ENCODE measurements around the gene DAAM1.

The DAAM1 gene

DNA sequence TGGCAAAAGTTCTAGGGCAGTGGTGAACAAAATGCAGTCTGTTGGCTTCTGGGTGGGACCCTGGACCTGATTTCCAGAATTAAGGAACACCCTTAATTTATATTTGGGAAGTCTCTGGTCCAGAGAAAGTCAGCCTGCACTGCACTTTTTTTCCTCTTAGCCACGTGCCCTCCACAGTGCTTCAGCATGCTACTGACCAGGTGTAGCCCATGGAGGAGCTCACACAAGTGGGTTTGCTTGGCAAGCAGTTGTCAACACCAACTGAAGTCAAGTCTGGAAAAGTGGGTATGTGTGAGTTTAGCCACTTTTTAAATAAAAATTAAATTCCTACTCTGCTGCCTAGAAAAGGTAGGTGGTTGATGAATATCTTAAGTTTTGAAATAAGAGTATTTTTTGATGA lies 111.3 kb downstream of the DAAM1 start:
- no peak overlapping the region for H3K27ac ChIP-seq (ENCODE audit: low read depth, low read length)
- no peaks in the 10 kb centered on the region for H3K36me3 ChIP-seq (ENCODE audit: insufficient read depth, low read length)
- no peaks in the 10 kb centered on the region for H3K79me2 ChIP-seq (ENCODE audit: control insufficient read depth, insufficient read depth, low read length, unreplicated experiment)
- no peak overlapping the region for H2AFZ ChIP-seq (ENCODE audit: low read length, unreplicated experiment)
- peaks cover 10% of the 10 kb centered on the region for H3K4me1 ChIP-seq (ENCODE audit: control insufficient read depth, insufficient read depth, low read length, unreplicated experiment)
- H3K27me3 ChIP-seq (ENCODE audit: insufficient read depth, low read length) = no peaks in the 10 kb centered on the region
- H3K4me3 ChIP-seq (ENCODE audit: low read depth, low read length) = no peak overlapping the region

GRCh38 chr14:59301354-59301753 lies 112.9 kb downstream of the DAAM1 start:
- no peak overlapping the region for H3K27ac ChIP-seq (ENCODE audit: low read depth, low read length)
- H3K4me1 ChIP-seq (ENCODE audit: control insufficient read depth, insufficient read depth, low read length, unreplicated experiment) = peaks cover 26% of the 10 kb centered on the region
- no peak overlapping the region for H3K4me3 ChIP-seq (ENCODE audit: low read depth, low read length)
- no peaks in the 10 kb centered on the region for H3K36me3 ChIP-seq (ENCODE audit: insufficient read depth, low read length)
- no peaks in the 10 kb centered on the region for H3K79me2 ChIP-seq (ENCODE audit: control insufficient read depth, insufficient read depth, low read length, unreplicated experiment)
- H2AFZ ChIP-seq (ENCODE audit: low read length, unreplicated experiment) = no peak overlapping the region
- no peaks in the 10 kb centered on the region for H3K27me3 ChIP-seq (ENCODE audit: insufficient read depth, low read length)

- H3K27me3 ChIP-seq (ENCODE audit: insufficient read depth, low read length) = no peaks in the 10 kb centered on the region
- H3K4me3 ChIP-seq (ENCODE audit: low read depth, low read length) = no peak overlapping the region
- H3K27ac ChIP-seq (ENCODE audit: low read depth, low read length) = no peak overlapping the region
- H3K4me1 ChIP-seq (ENCODE audit: control insufficient read depth, insufficient read depth, low read length, unreplicated experiment) = peaks cover 36% of the 10 kb centered on the region
- H2AFZ ChIP-seq (ENCODE audit: low read length, unreplicated experiment) = no peak overlapping the region
- H3K36me3 ChIP-seq (ENCODE audit: insufficient read depth, low read length) = no peaks in the 10 kb centered on the region
- no peaks in the 10 kb centered on the region for H3K79me2 ChIP-seq (ENCODE audit: control insufficient read depth, insufficient read depth, low read length, unreplicated experiment)
Observed at GRCh38 chr14:59302313-59302712, 113.8 kb downstream of the DAAM1 start.

DNA sequence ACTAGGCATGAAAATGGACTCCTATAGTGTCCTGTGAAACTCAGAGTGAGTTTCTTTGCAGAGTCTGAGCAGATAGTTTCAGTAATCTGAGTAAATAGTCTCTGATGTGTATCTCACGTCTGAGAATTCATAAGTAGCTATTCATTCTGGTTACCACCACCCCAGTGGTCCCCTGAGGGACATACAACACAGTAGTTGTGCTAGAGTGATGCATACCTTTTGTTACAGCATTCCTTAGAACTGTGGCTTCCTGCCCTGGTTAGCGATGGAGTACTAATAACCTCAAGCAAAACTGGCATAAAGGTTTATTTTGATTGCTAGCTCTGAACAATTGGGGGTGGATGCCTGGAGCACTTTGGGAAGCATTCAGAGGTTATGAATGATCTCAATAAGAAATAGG lies 114.7 kb downstream of the DAAM1 start:
- H3K27me3 ChIP-seq (ENCODE audit: insufficient read depth, low read length) = no peaks in the 10 kb centered on the region
- no peak overlapping the region for H2AFZ ChIP-seq (ENCODE audit: low read length, unreplicated experiment)
- H3K4me3 ChIP-seq (ENCODE audit: low read depth, low read length) = no peak overlapping the region
- H3K27ac ChIP-seq (ENCODE audit: low read depth, low read length) = peak overlapping the region; percentile 23
- H3K36me3 ChIP-seq (ENCODE audit: insufficient read depth, low read length) = no peaks in the 10 kb centered on the region
- peaks cover 44% of the 10 kb centered on the region for H3K4me1 ChIP-seq (ENCODE audit: control insufficient read depth, insufficient read depth, low read length, unreplicated experiment)
- no peaks in the 10 kb centered on the region for H3K79me2 ChIP-seq (ENCODE audit: control insufficient read depth, insufficient read depth, low read length, unreplicated experiment)

DNA sequence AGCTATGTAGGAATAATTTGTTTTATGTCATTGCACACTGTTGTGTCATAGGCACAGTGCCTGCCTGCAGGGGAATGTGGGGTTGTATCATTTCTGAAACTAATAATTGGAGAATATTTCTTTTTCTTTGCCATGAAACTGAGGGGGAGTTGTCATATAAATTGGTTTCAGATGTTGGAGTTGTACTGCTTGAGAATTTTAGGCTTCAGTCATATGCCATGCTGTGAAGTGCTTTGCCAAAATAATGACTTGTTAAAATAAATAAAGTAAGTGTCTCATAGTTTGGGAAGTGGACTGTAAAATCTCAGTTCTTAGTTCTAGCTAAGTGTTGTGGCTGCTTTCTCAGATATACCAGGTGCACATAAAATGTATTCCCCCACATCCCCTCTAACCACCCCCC lies 116.8 kb downstream of the DAAM1 start:
- H3K4me1 ChIP-seq (ENCODE audit: control insufficient read depth, insufficient read depth, low read length, unreplicated experiment) = peaks cover 51% of the 10 kb centered on the region

DNA sequence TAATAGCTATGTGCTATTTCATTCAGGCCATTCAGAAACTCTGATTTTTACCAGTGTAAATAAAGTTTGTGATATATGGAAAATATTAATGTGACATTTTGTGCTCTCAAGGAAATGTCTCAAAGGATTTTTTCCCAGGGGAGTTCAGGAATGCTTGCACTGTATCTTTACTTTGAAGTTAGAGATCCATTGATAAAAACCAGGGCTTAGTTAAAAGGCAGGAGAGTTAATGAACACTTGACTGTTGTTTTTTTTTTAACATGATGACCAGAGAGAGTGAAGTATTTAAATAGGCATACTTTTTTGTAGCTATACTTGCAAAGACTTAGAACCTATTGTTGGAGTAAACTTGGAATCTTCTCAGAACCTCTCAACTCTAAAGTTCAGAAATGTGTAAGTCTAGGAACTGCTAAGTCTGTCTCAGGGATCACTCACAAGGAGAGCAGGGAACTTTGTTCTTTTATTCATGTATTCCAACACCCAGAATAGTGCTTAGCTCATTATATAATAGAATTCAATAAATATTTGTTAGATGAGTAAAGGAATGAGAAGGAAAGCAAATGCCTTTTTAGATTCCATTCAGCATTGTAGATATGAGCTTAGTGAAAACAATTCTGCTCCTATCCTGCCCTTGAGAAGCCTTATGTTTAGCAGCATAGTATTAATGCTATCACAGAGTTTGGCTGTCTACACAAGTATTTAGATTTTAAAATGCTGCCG lies 117.5 kb downstream of the DAAM1 start:
- Histone ChIP-seq H3K27ac (ENCODE audit: low read depth, low read length) (peak overlapping the region; percentile 85), H3K4me1 (ENCODE audit: control insufficient read depth, insufficient read depth, low read length, unreplicated experiment) (peaks cover 51% of the 10 kb centered on the region), H3K27me3 (ENCODE audit: insufficient read depth, low read length) (no peaks in the 10 kb centered on the region), H3K36me3 (ENCODE audit: insufficient read depth, low read length) (no peaks in the 10 kb centered on the region), H3K4me3 (ENCODE audit: low read depth, low read length) (peak overlapping the region; percentile 45; the same call in 1 of the 2 replicates), H3K79me2 (ENCODE audit: control insufficient read depth, insufficient read depth, low read length, unreplicated experiment) (no peaks in the 10 kb centered on the region), H2AFZ (ENCODE audit: low read length, unreplicated experiment) (no peak overlapping the region)

More for the DNA sequence above, 116.8 kb downstream of the DAAM1 start:
- no peak overlapping the region for H2AFZ ChIP-seq (ENCODE audit: low read length, unreplicated experiment)
- no peaks in the 10 kb centered on the region for H3K36me3 ChIP-seq (ENCODE audit: insufficient read depth, low read length)
- H3K4me3 ChIP-seq (ENCODE audit: low read depth, low read length) = peak overlapping the region; percentile 45; the same call in 1 of the 2 replicates
- H3K27me3 ChIP-seq (ENCODE audit: insufficient read depth, low read length) = no peaks in the 10 kb centered on the region
- H3K27ac ChIP-seq (ENCODE audit: low read depth, low read length) = peak overlapping the region; percentile 85
- H3K79me2 ChIP-seq (ENCODE audit: control insufficient read depth, insufficient read depth, low read length, unreplicated experiment) = no peaks in the 10 kb centered on the region

DNA sequence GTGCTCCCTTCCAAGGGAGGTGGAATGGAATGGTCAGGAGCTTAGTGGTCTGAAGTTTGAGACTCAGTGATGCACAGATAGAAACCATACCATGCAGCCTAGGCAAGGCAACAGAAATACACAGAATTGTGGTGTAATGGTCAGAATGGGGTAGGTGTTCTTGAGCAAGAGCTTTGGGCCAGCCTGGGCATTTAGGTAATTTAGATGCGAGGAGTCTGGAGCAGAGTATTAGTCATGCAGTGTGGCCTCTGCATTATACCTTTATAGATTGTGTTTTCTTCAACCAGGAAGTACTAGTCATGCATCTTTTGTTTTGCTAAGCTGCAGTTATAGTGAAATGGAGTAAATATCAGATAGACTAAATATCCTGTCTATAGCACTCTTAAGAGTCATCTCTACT lies 118.3 kb downstream of the DAAM1 start:
- Histone ChIP-seq H3K27me3 (ENCODE audit: insufficient read depth, low read length) (no peaks in the 10 kb centered on the region), H3K4me1 (ENCODE audit: control insufficient read depth, insufficient read depth, low read length, unreplicated experiment) (peaks cover 51% of the 10 kb centered on the region), H2AFZ (ENCODE audit: low read length, unreplicated experiment) (no peak overlapping the region), H3K27ac (ENCODE audit: low read depth, low read length) (peak overlapping the region; percentile 85), H3K4me3 (ENCODE audit: low read depth, low read length) (peak overlapping the region; percentile 15; the same call in 1 of the 2 replicates), H3K79me2 (ENCODE audit: control insufficient read depth, insufficient read depth, low read length, unreplicated experiment) (no peaks in the 10 kb centered on the region), H3K36me3 (ENCODE audit: insufficient read depth, low read length) (no peaks in the 10 kb centered on the region)

GRCh38 chr14:59308086-59308485 lies 119.6 kb downstream of the DAAM1 start:
- Histone ChIP-seq H3K36me3 (ENCODE audit: insufficient read depth, low read length) (no peaks in the 10 kb centered on the region), H3K27ac (ENCODE audit: low read depth, low read length) (no peak overlapping the region), H3K4me3 (ENCODE audit: low read depth, low read length) (no peak overlapping the region), H3K4me1 (ENCODE audit: control insufficient read depth, insufficient read depth, low read length, unreplicated experiment) (peaks cover 47% of the 10 kb centered on the region), H3K27me3 (ENCODE audit: insufficient read depth, low read length) (no peaks in the 10 kb centered on the region), H3K79me2 (ENCODE audit: control insufficient read depth, insufficient read depth, low read length, unreplicated experiment) (no peaks in the 10 kb centered on the region), H2AFZ (ENCODE audit: low read length, unreplicated experiment) (no peak overlapping the region)

GRCh38 chr14:59308673-59309072 lies 120.2 kb downstream of the DAAM1 start:
- H3K36me3 ChIP-seq (ENCODE audit: insufficient read depth, low read length) = no peaks in the 10 kb centered on the region
- H3K4me3 ChIP-seq (ENCODE audit: low read depth, low read length) = no peak overlapping the region
- H3K27me3 ChIP-seq (ENCODE audit: insufficient read depth, low read length) = no peaks in the 10 kb centered on the region
- H3K4me1 ChIP-seq (ENCODE audit: control insufficient read depth, insufficient read depth, low read length, unreplicated experiment) = peaks cover 44% of the 10 kb centered on the region
- no peak overlapping the region for H2AFZ ChIP-seq (ENCODE audit: low read length, unreplicated experiment)
- H3K79me2 ChIP-seq (ENCODE audit: control insufficient read depth, insufficient read depth, low read length, unreplicated experiment) = no peaks in the 10 kb centered on the region
- H3K27ac ChIP-seq (ENCODE audit: low read depth, low read length) = no peak overlapping the region

GRCh38 chr14:59309291-59309900 lies 120.9 kb downstream of the DAAM1 start:
- Histone ChIP-seq H3K79me2 (ENCODE audit: control insufficient read depth, insufficient read depth, low read length, unreplicated experiment) (no peaks in the 10 kb centered on the region), H3K4me1 (ENCODE audit: control insufficient read depth, insufficient read depth, low read length, unreplicated experiment) (peaks cover 44% of the 10 kb centered on the region), H3K4me3 (ENCODE audit: low read depth, low read length) (no peak overlapping the region), H3K27ac (ENCODE audit: low read depth, low read length) (no peak overlapping the region), H3K27me3 (ENCODE audit: insufficient read depth, low read length) (no peaks in the 10 kb centered on the region), H2AFZ (ENCODE audit: low read length, unreplicated experiment) (no peak overlapping the region), H3K36me3 (ENCODE audit: insufficient read depth, low read length) (no peaks in the 10 kb centered on the region)

GRCh38 chr14:59310633-59311032 lies 122.2 kb downstream of the DAAM1 start:
- no peak overlapping the region for H3K27ac ChIP-seq (ENCODE audit: low read depth, low read length)
- H3K4me3 ChIP-seq (ENCODE audit: low read depth, low read length) = no peak overlapping the region
- H3K79me2 ChIP-seq (ENCODE audit: control insufficient read depth, insufficient read depth, low read length, unreplicated experiment) = no peaks in the 10 kb centered on the region
- no peak overlapping the region for H2AFZ ChIP-seq (ENCODE audit: low read length, unreplicated experiment)
- H3K27me3 ChIP-seq (ENCODE audit: insufficient read depth, low read length) = no peaks in the 10 kb centered on the region
- no peaks in the 10 kb centered on the region for H3K36me3 ChIP-seq (ENCODE audit: insufficient read depth, low read length)
- H3K4me1 ChIP-seq (ENCODE audit: control insufficient read depth, insufficient read depth, low read length, unreplicated experiment) = peaks cover 32% of the 10 kb centered on the region
